ENCODE results near the gene PIP5K1A.
"Not testable (repeated sequence)": the region's sequence is repeated elsewhere in the genome, so short reads cannot be mapped to it uniquely, and the experiment has no call there.

Gene PIP5K1A

GRCh38 chr1:151187205-151187604 is 11.1 kb upstream of the PIP5K1A start:
- peaks cover 37% of the 10 kb centered on the region for H3K36me3 ChIP-seq (ENCODE audit: insufficient read depth, low read length)
- no peak overlapping the region for H3K9ac ChIP-seq (ENCODE audit: insufficient read length)
- TF ChIP-seq EZH2 (IDR thresholded peaks at IDR 0.05) (no peak), POLR2AphosphoS5 (IDR thresholded peaks at IDR 0.05; ENCODE audit: borderline replicate concordance, low read depth, low read length) (no peak), FOXP2 (optimal IDR thresholded peaks at IDR 0.05; ENCODE audit: control extremely low read depth, extremely low read length, insufficient read depth) (no peak)
- no peak for DNase-seq (ENCODE audit: low read depth, low spot score)
- H3K4me3 ChIP-seq = no peak overlapping the region
- H3K9me3 ChIP-seq (ENCODE audit: low read depth, low read length) = no peaks in the 10 kb centered on the region
- H3K27ac ChIP-seq = no peak overlapping the region

- peaks cover 23% of the 10 kb centered on the region for H3K36me3 ChIP-seq (ENCODE audit: insufficient read depth, low read length)
Measured at GRCh38 chr1:151188667-151189066, 9.7 kb upstream of the PIP5K1A start.

GRCh38 chr1:151189637-151190445 is 8.5 kb upstream of the PIP5K1A start, which contains the start of gene VPS72:
VPS72 (minus strand) TSS chr1:151190197; CDS start chr1:151190121, 76 bp downstream.
- no peak for TF ChIP-seq EZH2 (IDR thresholded peaks at IDR 0.05)
- peak; percentile 48 for TF ChIP-seq FOXP2 (optimal IDR thresholded peaks at IDR 0.05; ENCODE audit: control extremely low read depth, extremely low read length, insufficient read depth)
- TF ChIP-seq POLR2AphosphoS5 (IDR thresholded peaks at IDR 0.05; ENCODE audit: borderline replicate concordance, low read depth, low read length) = peak; percentile 95
- Histone ChIP-seq H3K36me3 (ENCODE audit: insufficient read depth, low read length) (peaks cover 13% of the 10 kb centered on the region), H3K9me3 (ENCODE audit: low read depth, low read length) (no peaks in the 10 kb centered on the region), H3K4me3 (peak within 1 kb of the TSS; percentile 93), H3K9ac (ENCODE audit: insufficient read length) (peak within 1 kb of the TSS; percentile 93), H3K27ac (peak within 1 kb of the TSS; percentile 91)
- DNase-seq (ENCODE audit: low read depth, low spot score) = no peak

More at GRCh38 chr1:151188667-151189066, 9.7 kb upstream of the PIP5K1A start:
- Histone ChIP-seq H3K9ac (ENCODE audit: insufficient read length) (peak overlapping the region; percentile 93), H3K4me3 (peak overlapping the region; percentile 93)
- H3K9me3 ChIP-seq (ENCODE audit: low read depth, low read length); DNase-seq (ENCODE audit: low read depth, low spot score); H3K27ac ChIP-seq: not testable (repeated sequence)

DNA sequence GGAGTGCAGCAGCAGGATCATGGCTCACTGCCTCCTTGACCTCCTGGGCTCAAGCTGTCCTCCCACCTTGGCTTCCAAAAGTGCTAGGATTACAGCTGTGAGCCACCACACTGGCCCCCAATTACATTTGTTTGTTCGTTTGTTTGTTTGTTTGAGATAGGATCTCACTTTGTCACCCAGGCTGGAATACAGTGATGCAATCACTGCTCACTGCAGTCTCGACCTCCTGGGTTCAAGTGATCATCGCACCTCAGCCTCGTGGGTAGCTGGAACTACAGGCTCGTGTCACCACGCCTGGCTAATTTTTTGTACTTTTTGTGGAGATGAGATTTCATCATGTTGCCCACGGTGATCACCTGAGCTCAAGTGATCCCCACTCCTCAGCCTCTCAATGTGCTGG is 6.3 kb upstream of the PIP5K1A start:
- H3K9ac ChIP-seq (ENCODE audit: insufficient read length) = no peak overlapping the region
- no peaks in the 10 kb centered on the region for H3K9me3 ChIP-seq (ENCODE audit: low read depth, low read length)
- TF ChIP-seq FOXP2 (optimal IDR thresholded peaks at IDR 0.05; ENCODE audit: control extremely low read depth, extremely low read length, insufficient read depth) (no peak), POLR2AphosphoS5 (IDR thresholded peaks at IDR 0.05; ENCODE audit: borderline replicate concordance, low read depth, low read length) (no peak), EZH2 (IDR thresholded peaks at IDR 0.05) (no peak)
- H3K36me3 ChIP-seq (ENCODE audit: insufficient read depth, low read length) = no peaks in the 10 kb centered on the region
- DNase-seq (ENCODE audit: low read depth, low spot score) = no peak
- H3K27ac ChIP-seq = no peak overlapping the region
- H3K4me3 ChIP-seq = no peak overlapping the region

- TF ChIP-seq EZH2 (IDR thresholded peaks at IDR 0.05) (no peak), FOXP2 (optimal IDR thresholded peaks at IDR 0.05; ENCODE audit: control extremely low read depth, extremely low read length, insufficient read depth) (no peak), POLR2AphosphoS5 (IDR thresholded peaks at IDR 0.05; ENCODE audit: borderline replicate concordance, low read depth, low read length) (no peak)
- H3K4me3 ChIP-seq = no peak overlapping the region
- H3K9ac ChIP-seq (ENCODE audit: insufficient read length) = no peak overlapping the region
- H3K9me3 ChIP-seq (ENCODE audit: low read depth, low read length) = no peaks in the 10 kb centered on the region
- H3K27ac ChIP-seq = no peak overlapping the region
- H3K36me3 ChIP-seq (ENCODE audit: insufficient read depth, low read length) = no peaks in the 10 kb centered on the region
- no peak for DNase-seq (ENCODE audit: low read depth, low spot score)
Measured at GRCh38 chr1:151193304-151193703, 5.0 kb upstream of the PIP5K1A start.

DNA sequence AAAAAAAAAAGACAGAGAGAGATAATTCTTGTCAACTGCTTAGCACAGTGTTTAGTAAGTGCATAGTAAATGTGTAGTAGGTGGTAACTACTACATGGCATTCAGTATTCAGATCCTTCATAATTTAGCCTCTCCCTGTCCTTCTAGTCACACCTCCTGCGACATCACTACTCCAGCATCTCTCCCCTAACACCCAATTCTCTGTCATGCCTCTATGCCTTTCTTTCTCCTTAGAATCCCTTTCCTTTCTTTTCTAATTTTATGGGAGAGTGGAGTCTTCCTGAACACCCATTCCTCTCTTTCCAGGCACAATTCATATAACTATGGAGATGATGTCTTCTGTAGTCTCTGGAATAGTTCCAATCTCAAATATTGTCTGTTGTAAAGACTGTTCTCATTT is 4.5 kb upstream of the PIP5K1A start:
- Histone ChIP-seq H3K36me3 (ENCODE audit: insufficient read depth, low read length) (no peaks in the 10 kb centered on the region), H3K9me3 (ENCODE audit: low read depth, low read length) (no peaks in the 10 kb centered on the region), H3K9ac (ENCODE audit: insufficient read length) (no peak overlapping the region), H3K4me3 (no peak overlapping the region), H3K27ac (no peak overlapping the region)
- TF ChIP-seq FOXP2 (optimal IDR thresholded peaks at IDR 0.05; ENCODE audit: control extremely low read depth, extremely low read length, insufficient read depth) (no peak), POLR2AphosphoS5 (IDR thresholded peaks at IDR 0.05; ENCODE audit: borderline replicate concordance, low read depth, low read length) (no peak), EZH2 (IDR thresholded peaks at IDR 0.05) (no peak)
- DNase-seq (ENCODE audit: low read depth, low spot score) = no peak

GRCh38 chr1:151194894-151195594 is 3.3 kb upstream of the PIP5K1A start:
- H3K27ac ChIP-seq; DNase-seq (ENCODE audit: low read depth, low spot score); H3K36me3 ChIP-seq (ENCODE audit: insufficient read depth, low read length); H3K9ac ChIP-seq (ENCODE audit: insufficient read length); H3K9me3 ChIP-seq (ENCODE audit: low read depth, low read length); H3K4me3 ChIP-seq: not testable (repeated sequence)

DNA sequence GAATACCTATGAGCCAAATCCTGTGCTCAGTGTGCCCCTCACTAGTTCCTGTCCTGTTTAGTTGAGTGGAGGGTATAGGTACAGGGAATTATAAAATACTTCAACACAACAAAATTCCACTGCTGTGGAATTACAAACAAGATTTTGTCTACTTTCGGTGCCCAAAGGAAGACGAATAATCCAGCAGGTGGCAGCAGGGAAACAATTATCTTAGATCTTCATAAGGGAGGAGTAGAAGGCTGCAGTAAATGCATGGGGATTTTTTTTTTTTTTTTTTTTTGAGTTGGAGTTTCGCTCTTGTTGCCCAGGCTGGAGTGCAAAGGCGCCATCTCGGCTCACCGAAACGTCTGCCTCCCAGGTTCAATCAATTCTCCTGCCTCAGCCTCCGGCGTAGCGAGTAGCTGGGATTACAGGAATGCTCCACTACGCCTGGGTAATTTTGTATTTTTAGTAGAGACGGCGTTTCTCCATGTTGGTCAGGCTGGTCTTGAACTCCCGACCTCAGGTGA is 2.0 kb upstream of the PIP5K1A start:
- Histone ChIP-seq H3K9me3 (ENCODE audit: low read depth, low read length) (no peaks in the 10 kb centered on the region), H3K27ac (peak overlapping the region; percentile 91), H3K36me3 (ENCODE audit: insufficient read depth, low read length) (no peaks in the 10 kb centered on the region), H3K9ac (ENCODE audit: insufficient read length) (peak overlapping the region; percentile 49), H3K4me3 (peak overlapping the region; percentile 77)
- TF ChIP-seq POLR2AphosphoS5 (IDR thresholded peaks at IDR 0.05; ENCODE audit: borderline replicate concordance, low read depth, low read length) = no peak
- TF ChIP-seq FOXP2 (optimal IDR thresholded peaks at IDR 0.05; ENCODE audit: control extremely low read depth, extremely low read length, insufficient read depth) = no peak
- no peak for TF ChIP-seq EZH2 (IDR thresholded peaks at IDR 0.05)
- peak; percentile 91 for DNase-seq (ENCODE audit: low read depth, low spot score)

Measured in SK-N-MC (cell line).